Putamen (tissue), 1 donor: ENCODE data around the gene NUB1.
"Not testable (repeated sequence)": the region's sequence is repeated elsewhere in the genome, so short reads cannot be mapped to it uniquely, and the experiment has no call there.

Experiments used
- DNase-seq: peaks from one replicate; pipeline ENCODE4 v3.0.0-alpha.2; 2016; ENCODE audit warnings: low spot score

The NUB1 gene, protein sequence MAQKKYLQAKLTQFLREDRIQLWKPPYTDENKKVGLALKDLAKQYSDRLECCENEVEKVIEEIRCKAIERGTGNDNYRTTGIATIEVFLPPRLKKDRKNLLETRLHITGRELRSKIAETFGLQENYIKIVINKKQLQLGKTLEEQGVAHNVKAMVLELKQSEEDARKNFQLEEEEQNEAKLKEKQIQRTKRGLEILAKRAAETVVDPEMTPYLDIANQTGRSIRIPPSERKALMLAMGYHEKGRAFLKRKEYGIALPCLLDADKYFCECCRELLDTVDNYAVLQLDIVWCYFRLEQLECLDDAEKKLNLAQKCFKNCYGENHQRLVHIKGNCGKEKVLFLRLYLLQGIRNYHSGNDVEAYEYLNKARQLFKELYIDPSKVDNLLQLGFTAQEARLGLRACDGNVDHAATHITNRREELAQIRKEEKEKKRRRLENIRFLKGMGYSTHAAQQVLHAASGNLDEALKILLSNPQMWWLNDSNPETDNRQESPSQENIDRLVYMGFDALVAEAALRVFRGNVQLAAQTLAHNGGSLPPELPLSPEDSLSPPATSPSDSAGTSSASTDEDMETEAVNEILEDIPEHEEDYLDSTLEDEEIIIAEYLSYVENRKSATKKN

DNA sequence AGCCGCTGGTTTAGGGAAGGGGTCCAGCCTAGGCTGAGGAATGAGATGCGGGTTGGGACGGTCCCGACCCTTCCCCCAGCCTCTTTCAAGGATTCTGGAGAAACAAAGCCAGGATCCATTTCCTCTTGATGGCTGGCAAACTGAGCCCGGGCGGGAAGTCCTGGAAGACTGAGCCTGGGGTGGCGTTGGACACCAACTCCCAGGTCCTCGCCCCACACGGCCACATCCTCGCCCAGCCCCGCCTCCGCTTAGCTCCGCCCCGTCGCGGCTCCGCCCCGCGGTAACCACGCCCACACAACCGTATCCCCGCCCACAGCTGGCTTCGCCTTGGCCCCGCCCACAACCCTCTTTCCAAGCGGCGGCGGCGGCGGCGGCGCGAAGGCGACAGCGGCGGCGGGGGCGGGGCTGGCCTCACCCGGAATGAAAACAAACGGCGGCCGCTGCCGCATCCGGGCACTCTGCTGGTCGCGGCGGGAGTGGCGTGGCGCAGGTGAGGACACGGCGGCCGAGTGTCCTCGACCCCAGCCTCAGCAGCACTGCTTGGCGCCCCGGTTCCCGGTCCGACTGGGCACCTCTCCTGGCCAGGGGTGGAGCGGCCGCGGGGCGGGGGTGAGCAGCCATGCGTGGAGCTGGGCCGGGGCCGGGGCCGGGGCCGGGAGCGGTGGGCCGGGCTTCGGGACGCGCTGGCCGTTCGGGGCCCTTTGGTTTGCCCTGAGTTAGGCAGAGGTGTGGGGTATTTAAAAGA lies at the start of gene NUB1:
NUB1 (plus strand) TSS at position 456 of the 745 bp plus-strand sequence. CDS start 3,538 bp downstream, outside the sequence.
- peak; percentile 87 for DNase-seq

DNA sequence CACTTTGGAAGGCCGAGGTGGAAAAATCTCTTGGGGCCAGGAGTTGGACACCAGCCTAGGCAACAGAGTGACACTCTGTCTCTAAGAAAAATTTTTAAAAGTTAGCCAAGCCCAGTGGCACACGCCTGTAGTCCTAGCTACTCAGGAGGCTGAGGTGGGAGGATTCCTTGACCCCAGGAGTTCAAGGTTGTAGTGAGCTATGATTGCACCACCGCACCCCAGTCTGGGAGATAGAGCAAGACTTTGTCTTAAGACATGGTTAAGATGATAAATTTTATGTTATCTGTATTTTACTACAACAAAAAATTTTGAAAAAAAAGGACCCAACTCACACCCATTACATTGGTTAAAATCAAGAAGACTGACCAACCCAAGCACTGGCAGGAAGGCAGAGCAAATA lies 48.8 kb upstream of the NUB1 start:
- DNase-seq, result no peak

DNA sequence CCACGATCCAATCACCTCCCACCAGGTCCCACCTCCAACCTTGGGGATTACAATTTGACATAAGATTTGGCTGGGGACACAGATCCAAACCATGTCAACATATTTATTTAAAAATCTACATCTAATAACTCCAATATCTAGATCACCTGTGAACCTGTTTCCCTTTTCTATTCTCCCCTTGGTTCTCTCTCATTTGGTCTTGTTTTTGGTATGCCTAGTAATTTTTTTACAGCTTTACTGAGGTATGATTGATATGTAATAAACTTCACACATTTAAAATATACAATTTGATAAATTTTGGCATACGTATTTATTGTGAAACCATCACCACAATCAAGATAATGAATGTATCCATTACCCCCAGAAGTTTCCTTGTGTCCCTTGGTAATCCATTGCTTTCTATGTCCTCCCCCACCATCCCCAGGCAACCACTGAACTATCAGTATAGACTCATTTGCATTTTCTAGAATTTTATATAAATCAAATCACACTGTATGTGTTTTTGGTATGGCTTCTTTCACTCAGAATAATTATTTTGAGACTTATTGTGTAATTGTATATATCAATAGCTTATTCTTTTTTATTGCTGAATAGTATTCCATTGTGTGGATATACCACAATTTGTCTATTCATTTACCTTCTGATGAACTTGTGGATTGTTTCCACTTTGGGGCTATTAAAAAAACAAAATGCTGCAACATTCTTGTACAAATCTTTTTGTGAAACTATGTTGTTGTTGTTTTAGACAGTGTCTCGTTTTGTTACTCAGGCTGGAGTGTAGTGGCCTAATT lies 45.2 kb upstream of the NUB1 start:
- no peak for DNase-seq

- DNase-seq, result no peak
These were observed 42.8 kb upstream of the NUB1 start for GRCh38 chr7:151298765-151299164.

DNA sequence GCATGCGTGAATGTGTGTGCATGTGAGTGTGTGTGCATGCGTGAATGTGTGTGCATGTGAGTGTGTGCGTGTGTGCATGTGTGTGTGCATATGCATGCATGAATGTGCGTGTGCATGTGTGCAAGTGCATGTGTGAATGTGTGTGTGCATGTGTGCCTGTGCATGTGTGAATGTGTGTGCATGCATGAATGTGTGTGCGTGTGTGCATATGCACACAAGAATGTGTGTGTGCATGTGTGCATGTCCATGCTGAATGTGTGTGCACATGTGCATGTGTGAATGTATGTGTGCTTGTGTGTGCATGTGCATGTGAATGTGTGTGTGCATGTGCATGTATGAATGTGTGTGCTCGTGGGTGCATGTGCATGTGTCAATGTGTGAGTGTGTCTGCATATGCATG lies 42.1 kb upstream of the NUB1 start:
- no peak for DNase-seq

GRCh38 chr7:151299940-151300645 lies 41.5 kb upstream of the NUB1 start:
- no peak for DNase-seq

DNA sequence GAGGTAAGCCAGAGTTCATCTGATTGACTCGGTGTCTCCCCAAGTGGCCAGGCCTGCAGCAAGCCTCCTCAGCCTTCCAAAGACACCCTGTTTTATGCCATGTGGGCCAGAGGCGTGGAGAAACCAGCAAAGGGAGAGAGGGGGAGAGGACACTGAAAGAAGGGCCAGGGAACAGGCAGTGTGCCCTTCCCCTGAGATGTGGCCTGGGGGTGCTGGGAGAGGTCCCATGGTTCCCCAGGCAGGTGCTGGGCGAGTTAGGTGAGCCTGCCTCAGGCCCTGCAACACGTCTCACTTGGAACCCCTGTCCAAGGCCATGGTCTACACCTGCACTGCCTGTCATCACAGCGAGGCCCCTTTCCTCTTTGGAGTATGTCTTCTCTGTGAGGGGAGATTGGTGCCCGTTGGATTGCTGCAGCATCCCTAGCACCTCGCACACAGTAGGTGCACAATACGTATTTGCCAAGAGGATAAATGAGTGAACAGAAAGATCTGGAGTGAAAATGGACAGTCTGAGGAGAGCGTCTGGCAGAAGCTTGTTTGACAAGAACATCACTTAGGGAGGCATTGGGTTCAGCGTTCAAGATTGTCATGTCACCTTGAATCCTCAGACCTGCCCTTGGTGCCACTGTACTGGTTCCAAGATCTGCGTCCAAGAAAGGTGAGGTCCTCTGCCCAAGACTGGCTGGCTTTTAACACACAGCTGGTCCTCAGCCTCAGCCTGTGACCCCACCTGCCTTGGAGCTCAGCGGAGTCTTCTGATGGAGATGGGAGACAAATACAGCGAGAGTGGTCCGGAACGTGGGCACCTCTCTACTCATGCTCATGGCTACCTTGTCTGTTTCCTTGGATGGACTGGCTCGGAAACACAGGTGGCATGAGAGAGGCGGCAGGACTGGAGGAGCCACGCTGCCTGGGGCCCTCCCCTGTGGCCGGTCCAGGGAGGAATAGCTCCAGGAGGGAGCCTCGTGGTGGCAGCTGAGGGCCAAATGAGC lies 39.8 kb upstream of the NUB1 start:
- no peak for DNase-seq

GRCh38 chr7:151304251-151304650 lies 37.4 kb upstream of the NUB1 start:
- DNase-seq, result not testable (repeated sequence)

GRCh38 chr7:151304856-151305255 lies 36.8 kb upstream of the NUB1 start:
- no peak for DNase-seq

DNA sequence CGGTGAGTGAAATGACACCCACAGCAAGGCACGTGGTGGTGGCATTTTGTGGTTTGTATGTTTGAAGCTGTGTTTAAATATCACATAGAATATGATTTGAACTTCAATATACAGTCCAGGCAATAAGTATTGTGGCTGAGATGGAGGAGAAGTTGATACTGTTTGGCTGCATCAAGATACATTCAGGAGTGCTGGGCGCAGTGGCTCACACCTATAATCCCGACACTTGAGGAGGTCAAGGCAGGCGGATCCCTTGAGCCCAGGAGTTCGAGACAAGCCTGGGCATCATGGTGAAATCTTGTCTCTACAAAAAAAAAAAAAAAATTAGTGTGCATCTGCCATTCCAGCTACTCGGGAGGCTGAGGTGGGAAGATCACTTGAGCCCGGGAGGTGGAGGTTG lies 35.2 kb upstream of the NUB1 start:
- DNase-seq, result no peak

GRCh38 chr7:151306860-151307259 lies 34.8 kb upstream of the NUB1 start:
- DNase-seq, result no peak

GRCh38 chr7:151307536-151307935 lies 34.1 kb upstream of the NUB1 start:
- DNase-seq, result no peak

DNA sequence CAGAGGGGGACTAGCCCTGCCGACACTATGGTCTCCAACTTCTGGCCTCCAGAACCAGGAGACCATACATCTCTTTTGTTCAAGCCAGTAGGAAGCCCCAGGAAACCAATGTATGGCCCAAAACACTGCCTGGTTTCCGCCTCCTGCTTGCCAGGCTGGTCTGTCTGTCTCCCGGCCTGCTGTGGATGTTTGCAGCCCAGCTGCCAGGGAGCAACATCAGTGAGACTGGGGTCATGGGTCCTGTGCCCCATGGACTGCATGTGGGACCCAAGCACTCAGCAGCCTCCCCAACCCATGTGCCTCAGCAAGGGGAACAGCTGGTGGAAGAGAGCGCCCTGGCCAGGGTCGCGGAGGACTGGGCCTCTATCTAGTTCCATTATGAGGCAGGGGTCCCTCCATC lies 33.4 kb upstream of the NUB1 start:
- DNase-seq, result no peak

GRCh38 chr7:151308791-151309190 lies 32.8 kb upstream of the NUB1 start:
- DNase-seq, result no peak

DNA sequence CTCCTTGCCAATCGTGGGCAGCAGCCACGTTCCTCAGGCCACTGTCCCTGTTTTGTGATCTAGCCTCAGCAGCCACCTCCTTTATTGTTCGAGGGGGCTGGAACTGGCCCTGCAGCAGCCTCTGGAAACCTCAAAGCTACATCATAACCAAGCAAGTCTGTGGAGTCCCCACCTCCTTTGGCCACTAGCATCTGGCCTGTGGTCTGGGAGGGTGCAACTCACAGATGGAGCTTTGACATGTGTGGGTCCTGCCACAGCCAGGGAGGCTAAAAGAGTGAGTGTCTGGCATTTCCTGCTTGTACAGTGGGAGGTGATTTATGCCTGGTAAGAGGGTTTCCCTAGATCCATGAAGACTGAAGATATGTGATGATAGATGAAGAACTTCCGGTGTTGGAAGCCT lies 32.3 kb upstream of the NUB1 start:
- DNase-seq, result no peak

GRCh38 chr7:151310578-151310977 lies 31.0 kb upstream of the NUB1 start:
- DNase-seq, result no peak

GRCh38 chr7:151311294-151311864 lies 30.2 kb upstream of the NUB1 start:
- DNase-seq, result no peak

- no peak for DNase-seq
These were observed 29.3 kb upstream of the NUB1 start for GRCh38 chr7:151312356-151312755.

- no peak for DNase-seq
These were observed 28.5 kb upstream of the NUB1 start for GRCh38 chr7:151312831-151313809.
